ENCODE data around the gene SLC6A3.

SLC6A3 gene

DNA sequence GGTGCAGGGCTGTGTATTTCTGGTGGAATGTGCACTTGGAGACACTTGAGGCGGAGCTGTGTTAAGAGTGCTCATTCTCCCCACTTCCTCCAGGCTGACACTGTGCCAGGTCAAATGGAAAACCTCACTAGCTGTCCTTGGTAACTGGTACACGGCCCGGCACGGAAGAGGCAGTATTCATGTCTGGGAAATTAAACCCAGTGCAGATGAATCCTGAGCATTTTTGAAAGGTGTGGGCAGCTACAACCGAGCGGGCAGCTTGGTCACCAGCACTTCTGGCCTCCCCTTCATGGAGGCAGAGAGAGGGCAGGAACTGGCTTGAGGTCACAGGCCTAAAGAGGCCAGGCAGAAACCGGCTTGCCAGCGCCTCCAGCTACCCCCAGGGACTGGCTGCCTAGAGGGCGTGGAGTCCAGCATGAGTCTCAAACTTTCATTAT is 101.9 kb downstream of the SLC6A3 start:
- no peak for FAIRE-seq

More for the DNA sequence above, 101.9 kb downstream of the SLC6A3 start:
- DNase-seq (ENCODE audit: extremely low spot score, insufficient read length, low read depth): no peak

Data from GM18507 (cell line).